ENCODE data around the gene TSHB. TPM values are rescaled to one million over a fixed set of nuclear protein-coding genes. Genes with fewer than 3 reads are reported as not detected.

Gene TSHB
- total RNA-seq, 6 experiments from 2014 or later, result not detected

DNA sequence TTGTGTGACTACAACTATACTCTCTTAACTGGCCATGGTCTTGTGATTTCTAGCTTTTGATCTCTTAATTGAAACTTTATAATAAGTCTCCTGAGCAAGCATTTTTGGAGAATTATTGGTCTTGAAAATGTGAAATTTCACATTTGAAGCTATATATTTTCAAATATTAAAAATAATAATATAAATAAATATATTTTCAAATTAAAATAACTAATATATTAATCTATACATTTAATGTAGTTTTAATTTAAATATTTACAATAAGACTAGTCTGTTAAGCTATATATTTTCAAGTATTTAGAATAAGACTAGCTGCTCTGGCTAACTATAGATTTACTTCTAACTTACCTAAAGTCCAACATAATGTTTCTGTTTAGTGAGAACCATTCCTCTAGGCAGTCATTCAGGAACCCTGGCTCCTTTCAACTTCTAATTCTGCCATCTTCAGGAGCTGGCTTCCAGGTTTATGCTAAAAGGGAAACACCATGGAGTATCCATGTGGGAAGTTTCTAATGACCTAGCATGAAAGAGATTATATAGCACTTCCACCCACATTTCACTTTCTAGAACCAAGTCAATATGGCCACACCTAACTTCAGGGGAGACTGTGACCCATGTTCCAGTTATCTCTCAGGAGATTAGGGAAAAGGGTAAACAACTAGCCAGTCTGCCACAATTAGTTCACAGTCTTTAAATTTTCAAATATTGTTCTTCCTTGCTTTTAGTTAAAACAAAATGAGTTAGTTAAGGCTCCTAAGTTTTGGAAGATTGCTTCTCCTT is 31.9 kb upstream of the TSHB start:
- ATAC-seq (no peak), DNase-seq (no peak)
- TF ChIP-seq, protein P1, sequence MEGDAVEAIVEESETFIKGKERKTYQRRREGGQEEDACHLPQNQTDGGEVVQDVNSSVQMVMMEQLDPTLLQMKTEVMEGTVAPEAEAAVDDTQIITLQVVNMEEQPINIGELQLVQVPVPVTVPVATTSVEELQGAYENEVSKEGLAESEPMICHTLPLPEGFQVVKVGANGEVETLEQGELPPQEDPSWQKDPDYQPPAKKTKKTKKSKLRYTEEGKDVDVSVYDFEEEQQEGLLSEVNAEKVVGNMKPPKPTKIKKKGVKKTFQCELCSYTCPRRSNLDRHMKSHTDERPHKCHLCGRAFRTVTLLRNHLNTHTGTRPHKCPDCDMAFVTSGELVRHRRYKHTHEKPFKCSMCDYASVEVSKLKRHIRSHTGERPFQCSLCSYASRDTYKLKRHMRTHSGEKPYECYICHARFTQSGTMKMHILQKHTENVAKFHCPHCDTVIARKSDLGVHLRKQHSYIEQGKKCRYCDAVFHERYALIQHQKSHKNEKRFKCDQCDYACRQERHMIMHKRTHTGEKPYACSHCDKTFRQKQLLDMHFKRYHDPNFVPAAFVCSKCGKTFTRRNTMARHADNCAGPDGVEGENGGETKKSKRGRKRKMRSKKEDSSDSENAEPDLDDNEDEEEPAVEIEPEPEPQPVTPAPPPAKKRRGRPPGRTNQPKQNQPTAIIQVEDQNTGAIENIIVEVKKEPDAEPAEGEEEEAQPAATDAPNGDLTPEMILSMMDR (IDR thresholded peaks at IDR 0.05), result no peak
- TF ChIP-seq POLR2A (IDR thresholded peaks at IDR 0.05), result no peak
- Histone ChIP-seq H3K9me3 (no peaks in the 10 kb centered on the region), H3K36me3 (no peaks in the 10 kb centered on the region), H3K27me3 (no peaks in the 10 kb centered on the region), H3K27ac (no peak overlapping the region), H3K4me1 (no peaks in the 10 kb centered on the region), H3K4me3 (no peak overlapping the region)
- intact Hi-C loops (cut with DNase I), result no loop called here

GRCh38 chr1:115006191-115006590 is 23.4 kb upstream of the TSHB start:
- TF ChIP-seq POLR2A (IDR thresholded peaks at IDR 0.05), result no peak
- TF ChIP-seq, protein P1 (IDR thresholded peaks at IDR 0.05), result no peak
- Histone ChIP-seq H3K36me3 (no peaks in the 10 kb centered on the region), H3K4me3 (no peak overlapping the region), H3K27me3 (no peaks in the 10 kb centered on the region), H3K4me1 (no peaks in the 10 kb centered on the region), H3K9me3 (no peaks in the 10 kb centered on the region), H3K27ac (no peak overlapping the region)
- ATAC-seq (no peak), DNase-seq (no peak)
- intact Hi-C loops (cut with DNase I), result no loop called here
- 56% methylated on average over 2 of the region's 2 CpGs for WGBS (ENCODE audit: insufficient coverage, low coverage, low lambda C conversion rate, missing lambda C conversion rate)

- ATAC-seq (no peak), DNase-seq (no peak)
- Histone ChIP-seq H3K36me3 (no peaks in the 10 kb centered on the region), H3K4me3 (no peak overlapping the region), H3K4me1 (no peaks in the 10 kb centered on the region), H3K27me3 (no peaks in the 10 kb centered on the region), H3K27ac (no peak overlapping the region), H3K9me3 (no peaks in the 10 kb centered on the region)
- intact Hi-C loops (cut with DNase I), result no loop called here
- TF ChIP-seq POLR2A (IDR thresholded peaks at IDR 0.05), result no peak
- TF ChIP-seq, protein P1 (IDR thresholded peaks at IDR 0.05), result no peak
- 100% methylated on average over 1 of the region's 1 CpG for WGBS (ENCODE audit: insufficient coverage, low coverage, low lambda C conversion rate, missing lambda C conversion rate)
These were observed 17.6 kb upstream of the TSHB start for GRCh38 chr1:115012006-115012405.

GRCh38 chr1:115012434-115012833 is 17.2 kb upstream of the TSHB start:
- 33% methylated on average over 1 of the region's 1 CpG for WGBS (ENCODE audit: insufficient coverage, low coverage, low lambda C conversion rate, missing lambda C conversion rate)
- H3K4me3 ChIP-seq, result no peak overlapping the region
- H3K27ac ChIP-seq, result no peak overlapping the region
- no peaks in the 10 kb centered on the region for H3K4me1 ChIP-seq
- ATAC-seq (no peak), DNase-seq (no peak)
- no peaks in the 10 kb centered on the region for H3K27me3 ChIP-seq
- TF ChIP-seq, protein P1 (IDR thresholded peaks at IDR 0.05), result no peak
- TF ChIP-seq POLR2A (IDR thresholded peaks at IDR 0.05), result no peak
- intact Hi-C loops (cut with DNase I), result no loop called here
- no peaks in the 10 kb centered on the region for H3K9me3 ChIP-seq
- no peaks in the 10 kb centered on the region for H3K36me3 ChIP-seq

All from right lobe of liver (tissue), 6 donors.